Stimulated activated CD8-positive, alpha-beta memory T cell treated with anti-CD3 and anti-CD28 coated beads, Interleukin-4, amount 100 ng/mL, for 48 hours (primary cell): ENCODE measurements around the gene COL27A1.

Source experiments
- DNase-seq: peaks from one replicate; pipeline ENCODE4 v3.0.0-alpha.2; 2020

Gene COL27A1

GRCh38 chr9:114347675-114348074 is 192.3 kb downstream of the COL27A1 start:
- DNase-seq = no peak

GRCh38 chr9:114348261-114348905 is 193.0 kb downstream of the COL27A1 start:
- no peak for DNase-seq

GRCh38 chr9:114348906-114349482 is 193.7 kb downstream of the COL27A1 start:
- DNase-seq = peak; percentile 93

GRCh38 chr9:114349713-114350480 is 194.6 kb downstream of the COL27A1 start:
- no peak for DNase-seq

- DNase-seq = peak; percentile 52
Observed at GRCh38 chr9:114350636-114351401, 195.5 kb downstream of the COL27A1 start.

GRCh38 chr9:114351932-114352331 is 196.6 kb downstream of the COL27A1 start:
- no peak for DNase-seq

- no peak for DNase-seq
Observed at GRCh38 chr9:114355821-114356220, 200.5 kb downstream of the COL27A1 start.

GRCh38 chr9:114356792-114357191 is 201.5 kb downstream of the COL27A1 start:
- DNase-seq = no peak

- no peak for DNase-seq
Observed at GRCh38 chr9:114357360-114357759, 202.0 kb downstream of the COL27A1 start.

GRCh38 chr9:114357911-114358328 is 202.6 kb downstream of the COL27A1 start:
- DNase-seq = no peak

- no peak for DNase-seq
Observed at GRCh38 chr9:114359801-114360200, 204.5 kb downstream of the COL27A1 start.

- no peak for DNase-seq
Observed at GRCh38 chr9:114361542-114361941, 206.2 kb downstream of the COL27A1 start.
